Activated T-cell treated with anti-CD3 and anti-CD28 coated beads, Interleukin-2, amount 50 U/mL, for 72 hours (primary cell): ENCODE data around the gene LTF. TPM values are rescaled to one million over a fixed set of nuclear protein-coding genes. Genes with fewer than 3 reads are reported as not detected.

Experiments used
- ATAC-seq, 2 donors: fragments of 150-1000 bp; cut with Tn5 transposase; replicated peaks in 1 of 2; 2 replicates each; pipeline ENCODE4 v1.10.0; 2021; ENCODE audit warnings: moderate library complexity in 2 of 2, mild to moderate bottlenecking in 1 of 2
- DNase-seq, 2 donors: peaks; one replicate each; pipeline ENCODE4 v3.0.0; 2021 to 2022; ENCODE audit warnings: mixed read lengths in 1 of 2
- H3K27ac Mint-ChIP-seq: one replicate; pipeline ENCODE4 v1.8.0; 2022; ENCODE audit warnings: mild to moderate bottlenecking, moderate library complexity, mixed read lengths
- H3K27me3 Mint-ChIP-seq: one replicate; pipeline ENCODE4 v1.8.0; 2022; ENCODE audit warnings: low read depth, mixed read lengths
- H3K36me3 Mint-ChIP-seq, 2 donors: one replicate each; pipeline ENCODE4 v1.8.0; 2022; ENCODE audit warnings: mixed read lengths in 2 of 2, mild to moderate bottlenecking in 1 of 2; ENCODE audit not compliant: insufficient read depth in 2 of 2
- H3K4me1 Mint-ChIP-seq: one replicate; pipeline ENCODE4 v1.8.0; 2022; ENCODE audit warnings: low read depth, mixed read lengths
- H3K4me3 Mint-ChIP-seq, 2 donors: one replicate each; pipeline ENCODE4 v1.8.0; 2022; ENCODE audit warnings: mild to moderate bottlenecking in 2 of 2, mixed read lengths in 2 of 2, moderate library complexity in 2 of 2
- H3K9me3 Mint-ChIP-seq, 2 donors: one replicate each; pipeline ENCODE4 v1.8.0; 2022; ENCODE audit warnings: mixed read lengths in 2 of 2
- total RNA-seq, 2 donors: library from RNA; stranded (reverse); gene quantifications; one replicate each; pipeline ENCODE4 v1.2.3, GENCODE V29; 2022

Gene LTF
- total RNA-seq, 2 donors from 2014 or later = not detected

GRCh38 chr3:46484911-46485778, 20.4 kb upstream of the LTF start:
- H3K27me3 Mint-ChIP-seq = no peaks in the 10 kb centered on the region
- H3K36me3 Mint-ChIP-seq = no peaks in the 10 kb centered on the region
- no peaks in the 10 kb centered on the region for H3K9me3 Mint-ChIP-seq
- peaks cover 9% of the 10 kb centered on the region for H3K4me1 Mint-ChIP-seq
- no peak overlapping the region for H3K27ac Mint-ChIP-seq
- H3K4me3 Mint-ChIP-seq = no peak overlapping the region
- ATAC-seq = no peak
- no peak for DNase-seq

- H3K9me3 Mint-ChIP-seq = no peaks in the 10 kb centered on the region
- peaks cover 9% of the 10 kb centered on the region for H3K4me1 Mint-ChIP-seq
- H3K27ac Mint-ChIP-seq = no peak overlapping the region
- H3K27me3 Mint-ChIP-seq = peaks cover 7% of the 10 kb centered on the region
- H3K36me3 Mint-ChIP-seq = no peaks in the 10 kb centered on the region
- no peak overlapping the region for H3K4me3 Mint-ChIP-seq
- ATAC-seq = no peak
- no peak for DNase-seq
Measured at GRCh38 chr3:46484388-46484787, 19.7 kb upstream of the LTF start.

- Mint-ChIP-seq H3K4me3 (no peak overlapping the region), H3K27me3 (peaks cover 12% of the 10 kb centered on the region), H3K4me1 (peaks cover 4% of the 10 kb centered on the region), H3K27ac (no peak overlapping the region), H3K9me3 (no peaks in the 10 kb centered on the region), H3K36me3 (no peaks in the 10 kb centered on the region)
- no peak for DNase-seq
- no peak for ATAC-seq
Measured at GRCh38 chr3:46483825-46484224, 19.1 kb upstream of the LTF start.

GRCh38 chr3:46482632-46483350, 18.1 kb upstream of the LTF start:
- DNase-seq (no peak), ATAC-seq (no peak)
- Mint-ChIP-seq H3K9me3 (no peaks in the 10 kb centered on the region), H3K36me3 (no peaks in the 10 kb centered on the region), H3K27ac (no peak overlapping the region), H3K4me3 (no peak overlapping the region), H3K4me1 (no peaks in the 10 kb centered on the region), H3K27me3 (peaks cover 12% of the 10 kb centered on the region)

GRCh38 chr3:46481636-46482035, 16.9 kb upstream of the LTF start:
- Mint-ChIP-seq H3K27me3 (peaks cover 12% of the 10 kb centered on the region), H3K36me3 (no peaks in the 10 kb centered on the region), H3K9me3 (no peaks in the 10 kb centered on the region), H3K27ac (no peak overlapping the region), H3K4me3 (no peak overlapping the region), H3K4me1 (no peaks in the 10 kb centered on the region)
- ATAC-seq = no peak
- no peak for DNase-seq

- Mint-ChIP-seq H3K9me3 (no peaks in the 10 kb centered on the region), H3K4me1 (no peaks in the 10 kb centered on the region), H3K27ac (no peak overlapping the region), H3K4me3 (no peak overlapping the region), H3K27me3 (peaks cover 16% of the 10 kb centered on the region), H3K36me3 (no peaks in the 10 kb centered on the region)
- ATAC-seq (no peak), DNase-seq (no peak)
Measured at GRCh38 chr3:46480491-46481195, 15.9 kb upstream of the LTF start.

GRCh38 chr3:46479696-46480095, 15.0 kb upstream of the LTF start:
- H3K27ac Mint-ChIP-seq = no peak overlapping the region
- ATAC-seq (no peak), DNase-seq (no peak)
- H3K27me3 Mint-ChIP-seq = peaks cover 19% of the 10 kb centered on the region
- peaks cover 2 to 7% of the 10 kb centered on the region in 2 donors for H3K9me3 Mint-ChIP-seq
- H3K36me3 Mint-ChIP-seq = peaks cover 3 to 8% of the 10 kb centered on the region in 2 donors
- no peak overlapping the region for H3K4me3 Mint-ChIP-seq
- H3K4me1 Mint-ChIP-seq = no peaks in the 10 kb centered on the region

GRCh38 chr3:46479021-46479420, 14.3 kb upstream of the LTF start:
- Mint-ChIP-seq H3K36me3 (peaks cover 10 to 11% of the 10 kb centered on the region in 2 donors), H3K27ac (no peak overlapping the region), H3K27me3 (peaks cover 19% of the 10 kb centered on the region), H3K9me3 (peaks cover 4 to 10% of the 10 kb centered on the region in 2 donors), H3K4me1 (no peaks in the 10 kb centered on the region), H3K4me3 (no peak overlapping the region)
- ATAC-seq = no peak
- no peak for DNase-seq

GRCh38 chr3:46478341-46478740, 13.6 kb upstream of the LTF start:
- Mint-ChIP-seq H3K4me1 (no peaks in the 10 kb centered on the region), H3K4me3 (no peak overlapping the region), H3K36me3 (peaks cover 10 to 11% of the 10 kb centered on the region in 2 donors), H3K27ac (no peak overlapping the region), H3K9me3 (peaks cover 4 to 12% of the 10 kb centered on the region in 2 donors), H3K27me3 (peaks cover 24% of the 10 kb centered on the region)
- ATAC-seq (no peak), DNase-seq (no peak)

GRCh38 chr3:46477756-46478155, 13.1 kb upstream of the LTF start:
- no peak for DNase-seq
- no peak overlapping the region for H3K4me3 Mint-ChIP-seq
- H3K36me3 Mint-ChIP-seq = peaks cover 10 to 15% of the 10 kb centered on the region in 2 donors
- H3K27me3 Mint-ChIP-seq = peaks cover 30% of the 10 kb centered on the region
- peaks cover 4 to 12% of the 10 kb centered on the region in 2 donors for H3K9me3 Mint-ChIP-seq
- ATAC-seq = no peak
- no peaks in the 10 kb centered on the region for H3K4me1 Mint-ChIP-seq
- H3K27ac Mint-ChIP-seq = no peak overlapping the region

- peaks cover 10 to 15% of the 10 kb centered on the region in 2 donors for H3K36me3 Mint-ChIP-seq
- no peak for DNase-seq
- peaks cover 35% of the 10 kb centered on the region for H3K27me3 Mint-ChIP-seq
- no peak for ATAC-seq
- H3K4me1 Mint-ChIP-seq = no peaks in the 10 kb centered on the region
- H3K9me3 Mint-ChIP-seq = peaks cover 4 to 12% of the 10 kb centered on the region in 2 donors
- no peak overlapping the region for H3K4me3 Mint-ChIP-seq
- H3K27ac Mint-ChIP-seq = no peak overlapping the region
Measured at GRCh38 chr3:46477145-46477544, 12.4 kb upstream of the LTF start.

- peaks cover 35% of the 10 kb centered on the region for H3K27me3 Mint-ChIP-seq
- ATAC-seq (no peak), DNase-seq (no peak)
- no peaks in the 10 kb centered on the region for H3K4me1 Mint-ChIP-seq
- peaks cover 4 to 12% of the 10 kb centered on the region in 2 donors for H3K9me3 Mint-ChIP-seq
- H3K36me3 Mint-ChIP-seq = peaks cover 10 to 15% of the 10 kb centered on the region in 2 donors
- H3K4me3 Mint-ChIP-seq = no peak overlapping the region
- no peak overlapping the region for H3K27ac Mint-ChIP-seq
Measured at GRCh38 chr3:46472736-46473135, 8.0 kb upstream of the LTF start.

GRCh38 chr3:46471371-46471914, 6.7 kb upstream of the LTF start:
- Mint-ChIP-seq H3K4me3 (no peak overlapping the region), H3K9me3 (peaks cover 4 to 12% of the 10 kb centered on the region in 2 donors), H3K27me3 (peaks cover 43% of the 10 kb centered on the region), H3K4me1 (no peaks in the 10 kb centered on the region), H3K27ac (no peak overlapping the region), H3K36me3 (peaks cover 10 to 15% of the 10 kb centered on the region in 2 donors)
- DNase-seq = no peak
- no peak for ATAC-seq
